ENCODE data around the gene RIPK4. TPM values are rescaled to one million over a fixed set of nuclear protein-coding genes. Genes with fewer than 3 reads are reported as not detected.
"Not testable (repeated sequence)": the region's sequence is repeated elsewhere in the genome, so short reads cannot be mapped to it uniquely, and the experiment has no call there.

The RIPK4 gene
- total RNA-seq, 4 donors from 2014 or later, result 38.6 to 59.5 (median 50.0) TPM

- Histone ChIP-seq H3K27me3 (peaks cover 33% of the 10 kb centered on the region), H3K4me3 (no peak overlapping the region), H3K9me3 (no peaks in the 10 kb centered on the region), H3K4me1 (peaks cover 13% of the 10 kb centered on the region), H3K27ac (no peak overlapping the region), H3K36me3 (no peaks in the 10 kb centered on the region)
- DNase-seq (ENCODE audit: low spot score in 2 of 2), result no peak
- TF ChIP-seq POLR2AphosphoS5 (IDR thresholded peaks at IDR 0.05), result no peak
- TF ChIP-seq EP300 (IDR thresholded peaks at IDR 0.05), result no peak
- no peak for TF ChIP-seq POLR2A (IDR thresholded peaks at IDR 0.05)
- TF ChIP-seq CTCF (IDR thresholded peaks at IDR 0.05), result no peak
- WGBS, result 73% methylated on average over 14 of the region's 15 CpGs
Measured at GRCh38 chr21:41717573-41718330, 49.1 kb downstream of the RIPK4 start.

GRCh38 chr21:41716751-41717150 lies 50.1 kb downstream of the RIPK4 start:
- no peak overlapping the region for H3K27ac ChIP-seq
- H3K9me3 ChIP-seq, result no peaks in the 10 kb centered on the region
- H3K4me3 ChIP-seq, result no peak overlapping the region
- H3K36me3 ChIP-seq, result no peaks in the 10 kb centered on the region
- DNase-seq (ENCODE audit: low spot score in 2 of 2), result no peak
- H3K4me1 ChIP-seq, result peaks cover 23% of the 10 kb centered on the region
- WGBS, result 73% methylated on average over 7 of the region's 7 CpGs
- TF ChIP-seq POLR2AphosphoS5 (IDR thresholded peaks at IDR 0.05) (no peak), CTCF (IDR thresholded peaks at IDR 0.05) (no peak), EP300 (IDR thresholded peaks at IDR 0.05) (no peak), POLR2A (IDR thresholded peaks at IDR 0.05) (no peak)
- H3K27me3 ChIP-seq, result peaks cover 40% of the 10 kb centered on the region

- H3K4me1 ChIP-seq, result peaks cover 33% of the 10 kb centered on the region
- H3K27ac ChIP-seq, result peak overlapping the region; percentile 41
- H3K9me3 ChIP-seq, result no peaks in the 10 kb centered on the region
- H3K4me3 ChIP-seq, result no peak overlapping the region
- 45% methylated on average over 8 of the region's 8 CpGs for WGBS
- peaks cover 43% of the 10 kb centered on the region for H3K27me3 ChIP-seq
- no peaks in the 10 kb centered on the region for H3K36me3 ChIP-seq
- peak in 1 of 3 donors; percentile 41 for TF ChIP-seq POLR2AphosphoS5 (IDR thresholded peaks at IDR 0.05)
- TF ChIP-seq POLR2A (IDR thresholded peaks at IDR 0.05), result no peak
- no peak for DNase-seq (ENCODE audit: low spot score in 2 of 2)
Measured at GRCh38 chr21:41715649-41716281, 51.1 kb downstream of the RIPK4 start.

- WGBS, result 62% methylated on average over 13 of the region's 13 CpGs
- not testable (repeated sequence) for H3K27ac ChIP-seq; H3K9me3 ChIP-seq; H3K36me3 ChIP-seq; DNase-seq (ENCODE audit: low spot score in 2 of 2); H3K4me3 ChIP-seq
- peaks cover 49% of the 10 kb centered on the region for H3K27me3 ChIP-seq
- peaks cover 36% of the 10 kb centered on the region for H3K4me1 ChIP-seq
Measured at GRCh38 chr21:41714299-41714865, 52.5 kb downstream of the RIPK4 start.

- Histone ChIP-seq H3K27me3 (peaks cover 49% of the 10 kb centered on the region), H3K27ac (no peak overlapping the region), H3K4me1 (peaks cover 36% of the 10 kb centered on the region), H3K4me3 (no peak overlapping the region), H3K9me3 (no peaks in the 10 kb centered on the region), H3K36me3 (no peaks in the 10 kb centered on the region)
- TF ChIP-seq POLR2AphosphoS5 (IDR thresholded peaks at IDR 0.05) (no peak), CTCF (IDR thresholded peaks at IDR 0.05) (no peak), EP300 (IDR thresholded peaks at IDR 0.05) (no peak), POLR2A (IDR thresholded peaks at IDR 0.05) (no peak)
- 85% methylated on average over 10 of the region's 22 CpGs for WGBS
- no peak for DNase-seq (ENCODE audit: low spot score in 2 of 2)
Measured at GRCh38 chr21:41713495-41714281, 53.2 kb downstream of the RIPK4 start.

All from suprapubic skin (tissue), 4 donors.